GM12801 (cell line): ENCODE measurements around the gene PRRX2.

ENCODE experiments used
- CTCF ChIP-seq: IDR thresholded peaks from one replicate; pipeline ENCODE4 v1.5.1; 2011; ENCODE audit warnings: control low read depth; ENCODE audit not compliant: insufficient read length; ENCODE audit errors: extremely low read depth

The PRRX2 gene

GRCh38 chr9:129639034-129639630 lies 26.3 kb upstream of the PRRX2 start:
- TF ChIP-seq CTCF, result no peak

- no peak for TF ChIP-seq CTCF
Observed at GRCh38 chr9:129639756-129640085, 25.7 kb upstream of the PRRX2 start.

DNA sequence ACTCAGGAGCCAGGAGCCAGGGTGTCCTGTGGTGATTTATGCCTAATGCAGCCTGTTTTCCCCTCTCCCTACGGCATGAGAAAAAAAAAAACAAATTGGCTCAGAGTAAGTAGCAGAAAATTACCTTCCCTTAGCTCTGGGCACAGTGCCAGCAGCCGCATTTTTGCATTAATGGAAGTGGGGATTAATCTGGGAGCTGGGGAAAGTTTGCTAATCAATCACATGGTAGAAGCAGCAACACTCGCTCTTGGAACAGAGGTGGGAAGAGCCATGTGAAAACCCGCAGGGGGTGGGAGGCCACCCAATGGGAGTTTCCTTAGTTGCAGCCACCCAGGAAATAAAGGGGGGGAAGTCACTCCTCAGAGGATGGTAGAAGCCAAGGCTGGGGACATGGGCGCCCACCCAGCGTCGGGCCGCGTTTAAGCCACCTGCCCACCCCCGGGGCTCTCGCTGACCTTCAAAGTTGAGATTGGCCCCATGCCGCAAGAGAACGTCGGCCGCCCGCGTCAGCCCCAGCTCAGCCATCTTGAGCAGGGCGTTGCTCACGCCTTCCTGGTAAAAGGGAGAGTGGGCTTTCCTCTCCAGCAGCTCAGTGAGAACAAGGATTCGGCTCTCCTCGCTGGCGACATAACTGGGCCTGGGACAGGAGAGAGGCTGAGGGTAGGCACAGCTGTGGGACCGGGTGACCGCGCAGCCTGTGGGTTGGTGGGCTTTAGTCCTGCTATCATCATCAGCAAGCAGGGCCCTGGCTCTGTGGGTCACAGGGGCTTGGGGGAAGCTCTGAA lies 25.2 kb upstream of the PRRX2 start:
- no peak for TF ChIP-seq CTCF

DNA sequence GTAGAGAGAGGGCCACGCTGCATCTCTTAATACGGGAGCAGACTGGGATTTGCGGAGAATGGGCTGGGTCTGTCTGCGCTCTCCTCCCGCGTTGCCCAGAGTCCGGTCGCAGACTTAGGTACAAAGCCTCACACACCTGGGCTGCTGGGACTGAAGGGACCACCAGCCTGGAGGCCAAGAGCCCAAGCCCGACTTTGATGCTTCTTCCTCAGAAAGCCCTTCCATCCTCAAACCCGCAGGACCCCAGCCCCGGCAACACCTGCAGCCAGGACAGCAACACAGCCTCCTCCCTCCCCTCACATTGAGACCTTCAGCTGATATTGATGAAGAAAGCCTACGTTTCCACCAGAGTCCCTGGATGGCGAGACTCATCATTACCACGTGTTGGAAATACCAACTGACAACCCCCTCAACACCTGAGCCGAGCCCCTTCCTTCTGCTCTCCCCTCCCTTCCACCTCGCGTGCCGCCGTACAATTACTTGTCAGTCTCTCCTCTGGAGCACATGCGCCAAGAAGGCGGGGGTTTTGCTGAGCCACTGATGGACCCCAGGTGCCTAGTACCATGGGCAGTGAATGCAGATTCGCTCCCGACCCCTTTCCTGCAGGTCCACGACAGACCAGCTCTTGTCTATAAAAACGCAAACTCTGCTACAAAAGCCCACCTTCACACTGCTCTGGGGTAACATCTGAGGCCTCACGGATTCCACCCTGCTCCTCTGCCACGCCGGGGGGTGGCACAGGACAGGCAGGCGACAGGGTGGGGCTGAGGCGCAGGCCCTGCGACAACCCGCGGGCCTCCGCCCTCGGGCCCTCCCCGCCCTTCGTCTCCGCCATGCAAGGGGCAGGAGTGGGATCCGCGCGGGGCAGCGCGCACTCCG lies 24.3 kb upstream of the PRRX2 start:
- no peak for TF ChIP-seq CTCF

GRCh38 chr9:129641750-129642585 lies 23.5 kb upstream of the PRRX2 start, which contains the start of gene ASB6:
ASB6 (minus strand) TSS chr9:129642151; CDS start chr9:129641999, 152 bp downstream.
- no peak for TF ChIP-seq CTCF

- TF ChIP-seq CTCF, result no peak
Observed at GRCh38 chr9:129643706-129644105, 21.7 kb upstream of the PRRX2 start.
